Body of pancreas (tissue), 4 donors: ENCODE measurements around the gene TEX9.
"Not testable (repeated sequence)": the region's sequence is repeated elsewhere in the genome, so short reads cannot be mapped to it uniquely, and the experiment has no call there.

Source experiments
- CTCF ChIP-seq, 7 experiments: fragments of 450-650 bp in 4 of 7; fragments of 200-600 bp in 3 of 7; sonication (generic) in 3 of 7; IDR thresholded peaks; one replicate each; pipeline ENCODE4 v1.5.1; 2016 to 2019; ENCODE audit warnings: antibody characterized with exemption in 7 of 7
- POLR2A ChIP-seq, 3 donors: fragments of 450-650 bp; IDR thresholded peaks; one replicate each; pipeline ENCODE4 v1.6.1; 2016; ENCODE audit warnings: antibody characterized with exemption in 3 of 3, mild to moderate bottlenecking in 2 of 3

- TF ChIP-seq CTCF, POLR2A (IDR thresholded peaks at IDR 0.05): not testable (repeated sequence)
Observed at GRCh38 chr15:56377822-56378221, 12.6 kb downstream of the TEX9 start.
